Urothelium cell line (cell line): ENCODE measurements around the gene NPEPL1.
"Not testable (repeated sequence)": the region's sequence is repeated elsewhere in the genome, so short reads cannot be mapped to it uniquely, and the experiment has no call there.

Experiments
- DNase-seq: peaks from one replicate; pipeline ENCODE4 v3.0.0; 2011; ENCODE audit warnings: low spot score, mixed read lengths
- FAIRE-seq: peaks from 2 replicates; lab custom pipeline; 2011; peaks lifted over from hg19 to GRCh38; lab: Jason Lieb, UNC

NPEPL1 gene

DNA sequence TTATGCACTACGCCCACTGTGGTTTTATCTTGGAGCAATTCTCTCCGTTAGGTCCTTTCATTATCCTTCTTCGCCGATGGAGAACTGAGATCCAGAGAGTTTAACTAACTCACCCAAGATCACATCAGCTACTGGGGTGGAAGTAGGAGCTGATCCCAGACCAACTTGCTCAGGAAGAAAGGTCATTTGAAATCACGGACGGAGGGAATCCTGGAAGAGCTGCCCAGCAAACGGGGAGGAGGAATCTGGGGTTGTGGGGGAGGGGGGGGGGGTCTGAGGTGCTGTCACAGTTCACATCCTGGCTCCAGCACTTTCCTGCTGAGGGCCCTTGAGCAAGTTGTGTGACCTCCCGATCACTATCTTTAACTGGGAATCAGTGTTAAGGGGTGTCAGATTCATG is 62.0 kb downstream of the NPEPL1 start:
- DNase-seq (no peak), FAIRE-seq (no peak)

- DNase-seq (no peak), FAIRE-seq (no peak)
These were observed 62.6 kb downstream of the NPEPL1 start for GRCh38 chr20:58755062-58755697.

DNA sequence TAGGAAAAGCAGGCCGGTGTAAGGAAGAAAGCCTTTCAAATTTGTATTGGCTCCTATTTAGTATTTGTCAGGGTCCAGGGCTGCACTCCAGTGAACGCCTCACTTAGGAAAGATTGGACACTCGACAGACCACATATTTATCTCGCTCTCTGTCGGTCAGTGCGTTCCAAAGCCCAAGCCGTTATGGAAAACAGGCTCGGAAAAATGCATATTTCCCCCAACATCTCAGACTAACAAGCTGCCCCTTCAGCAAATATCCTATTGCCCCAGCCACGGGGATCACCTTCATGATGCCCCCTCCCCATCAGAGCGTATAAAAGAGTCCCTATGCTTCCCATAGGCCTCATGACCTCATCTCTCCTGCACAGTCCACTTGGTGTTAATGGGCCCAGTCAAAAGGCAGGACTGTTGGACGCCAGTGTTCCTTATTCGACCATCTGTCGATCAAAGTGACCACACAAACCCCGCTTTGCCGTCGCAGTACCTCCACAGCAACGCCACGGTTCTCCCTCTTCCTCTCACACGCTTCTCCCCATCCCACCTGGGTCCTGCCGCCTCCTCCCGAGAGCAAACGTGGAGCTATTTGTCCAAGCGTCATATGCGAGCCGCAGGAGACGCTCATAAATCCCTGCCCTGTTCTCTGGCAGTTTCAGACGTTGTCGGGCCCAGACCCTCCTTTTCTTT is 63.3 kb downstream of the NPEPL1 start:
- FAIRE-seq, result no peak
- no peak for DNase-seq

GRCh38 chr20:58756450-58756775 is 63.8 kb downstream of the NPEPL1 start:
- FAIRE-seq, result no peak
- DNase-seq, result no peak

GRCh38 chr20:58757647-58758046 is 65.0 kb downstream of the NPEPL1 start:
- DNase-seq, FAIRE-seq: not testable (repeated sequence)

DNA sequence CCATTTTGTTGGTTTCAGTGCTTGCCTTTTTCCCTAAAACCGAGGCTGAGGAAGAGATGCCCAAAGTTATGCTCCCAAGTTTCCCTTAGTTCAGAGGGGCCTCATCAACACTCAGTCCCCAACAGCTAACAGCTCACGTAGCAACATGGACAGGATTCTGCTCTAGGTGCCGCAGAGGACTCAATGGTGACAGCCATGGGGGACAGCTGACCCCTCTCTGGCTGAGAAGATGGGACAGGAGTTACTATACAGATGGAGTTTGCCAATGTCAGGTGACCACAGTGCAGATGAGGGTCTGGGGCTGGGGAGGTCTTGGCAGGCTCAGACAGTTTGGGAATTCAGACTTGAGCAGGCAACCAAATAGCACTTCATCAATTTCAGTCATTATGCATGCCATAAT is 67.3 kb downstream of the NPEPL1 start:
- DNase-seq (no peak), FAIRE-seq (no peak)

GRCh38 chr20:58760856-58761255 is 68.3 kb downstream of the NPEPL1 start:
- FAIRE-seq (no peak), DNase-seq (no peak)

GRCh38 chr20:58762120-58762519 is 69.5 kb downstream of the NPEPL1 start:
- DNase-seq (no peak), FAIRE-seq (no peak)

DNA sequence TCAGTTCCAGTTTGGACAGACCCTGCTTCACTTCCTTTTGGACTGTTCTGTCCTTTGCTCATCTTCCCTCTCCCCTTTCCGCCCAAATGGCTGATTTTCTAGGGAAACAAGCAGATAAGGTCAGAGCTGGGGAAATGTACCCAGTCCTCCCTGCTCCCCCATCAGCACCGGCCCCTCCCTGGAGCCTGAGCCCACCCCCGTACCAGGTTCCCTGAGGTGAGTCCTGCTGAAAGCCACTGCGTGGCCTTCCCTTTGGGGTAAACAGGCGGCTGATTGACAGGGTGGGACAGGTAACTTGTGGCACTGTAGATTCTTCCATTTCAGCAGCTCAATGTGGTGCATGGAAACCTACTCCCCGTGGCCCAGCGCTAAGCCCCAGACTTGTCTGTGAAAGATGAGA is 70.5 kb downstream of the NPEPL1 start:
- no peak for FAIRE-seq
- DNase-seq, result no peak
